GM18499 (cell line): ENCODE measurements around the gene CAMK2G.

Experiments
- ATAC-seq: cut with Tn5 transposase; IDR thresholded peaks from one replicate; pipeline ENCODE4 v1.9.1; 2021; ENCODE audit warnings: moderate number of reproducible peaks; ENCODE audit not compliant: insufficient read depth, unreplicated experiment

Gene CAMK2G

GRCh38 chr10:73816917-73817729, 57.2 kb downstream of the CAMK2G start:
- no peak for ATAC-seq

DNA sequence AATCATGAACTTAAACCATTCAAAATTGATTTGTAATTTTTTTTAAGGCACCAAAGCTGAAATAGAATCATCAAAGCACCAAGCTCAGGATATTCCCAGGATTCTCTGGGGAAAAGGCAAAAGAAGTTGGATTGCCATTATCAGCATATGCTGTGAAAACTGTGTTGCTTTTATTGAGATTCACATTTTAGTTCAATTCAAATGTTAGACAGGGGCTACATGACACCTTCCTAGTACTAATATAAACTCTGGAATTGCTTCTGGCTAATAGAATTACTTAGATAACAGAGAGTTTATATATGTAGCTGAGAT, 58.7 kb downstream of the CAMK2G start:
- no peak for ATAC-seq

DNA sequence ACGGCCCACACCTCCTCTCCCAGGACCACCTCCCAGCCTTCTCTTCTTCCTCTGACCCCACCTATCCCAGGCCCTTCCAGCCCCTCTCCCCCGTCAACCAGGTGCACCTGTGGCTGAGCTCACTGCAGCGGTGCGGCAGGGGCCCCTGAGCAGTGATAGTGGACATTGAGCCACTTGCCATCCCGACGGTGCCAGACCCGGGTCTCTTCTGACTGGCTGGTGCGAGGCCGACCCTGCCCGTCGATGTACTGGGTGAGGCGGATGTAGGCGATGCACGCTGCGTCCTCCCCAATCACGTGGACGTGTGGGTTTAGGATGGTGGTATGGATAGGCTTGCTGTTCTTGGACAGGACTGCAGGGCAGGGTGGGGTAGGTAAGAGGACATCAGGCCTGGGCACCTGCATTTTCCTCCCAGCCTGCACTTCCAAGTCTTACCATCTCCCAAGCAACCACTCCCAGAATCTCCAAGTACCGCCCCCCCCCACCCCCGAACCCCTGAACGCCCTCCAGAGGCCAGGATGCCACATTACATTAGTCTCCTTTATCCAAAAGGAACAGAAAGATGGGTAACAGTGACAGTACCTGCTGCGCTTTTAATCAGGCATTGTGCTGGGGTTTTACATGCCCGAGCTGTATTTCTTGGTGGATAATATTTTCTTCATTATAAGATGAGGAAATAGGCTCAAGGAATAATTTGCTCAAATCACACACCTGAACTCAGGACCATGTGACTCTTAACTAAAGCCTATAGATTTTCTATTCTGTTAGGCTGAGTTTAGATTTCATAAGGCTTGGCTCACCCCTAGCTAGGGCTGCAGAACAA, 59.2 kb downstream of the CAMK2G start:
- ATAC-seq: no peak

GRCh38 chr10:73814276-73814895, 60.0 kb downstream of the CAMK2G start:
- no peak for ATAC-seq

- no peak for ATAC-seq
Observed at GRCh38 chr10:73813333-73813732, 61.0 kb downstream of the CAMK2G start.

DNA sequence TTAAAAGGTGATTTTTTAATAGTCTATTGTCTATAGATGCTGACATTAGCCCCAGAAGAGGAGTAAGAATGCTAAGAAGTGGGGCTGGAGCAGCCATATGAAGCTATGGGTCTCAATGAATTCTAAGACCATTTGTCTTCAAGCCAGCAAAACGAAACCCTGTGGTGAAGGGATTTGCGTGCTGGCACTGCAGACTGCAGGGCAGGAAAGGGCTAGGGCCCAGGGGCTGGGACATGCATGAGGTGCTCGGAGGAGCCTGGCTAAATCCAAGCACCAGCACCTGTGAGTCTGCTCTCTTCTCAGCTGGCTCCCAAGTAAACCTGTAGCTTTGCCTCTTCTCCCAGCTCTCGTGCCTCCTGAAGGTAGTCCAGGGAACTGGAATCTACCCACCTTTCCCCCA, 61.7 kb downstream of the CAMK2G start:
- no peak for ATAC-seq

- peak; percentile 20 for ATAC-seq
Observed at GRCh38 chr10:73810735-73811465, 63.5 kb downstream of the CAMK2G start.

GRCh38 chr10:73810358-73810734, 64.0 kb downstream of the CAMK2G start:
- ATAC-seq: no peak

- ATAC-seq: no peak
Observed at GRCh38 chr10:73809061-73809818, 65.1 kb downstream of the CAMK2G start.

DNA sequence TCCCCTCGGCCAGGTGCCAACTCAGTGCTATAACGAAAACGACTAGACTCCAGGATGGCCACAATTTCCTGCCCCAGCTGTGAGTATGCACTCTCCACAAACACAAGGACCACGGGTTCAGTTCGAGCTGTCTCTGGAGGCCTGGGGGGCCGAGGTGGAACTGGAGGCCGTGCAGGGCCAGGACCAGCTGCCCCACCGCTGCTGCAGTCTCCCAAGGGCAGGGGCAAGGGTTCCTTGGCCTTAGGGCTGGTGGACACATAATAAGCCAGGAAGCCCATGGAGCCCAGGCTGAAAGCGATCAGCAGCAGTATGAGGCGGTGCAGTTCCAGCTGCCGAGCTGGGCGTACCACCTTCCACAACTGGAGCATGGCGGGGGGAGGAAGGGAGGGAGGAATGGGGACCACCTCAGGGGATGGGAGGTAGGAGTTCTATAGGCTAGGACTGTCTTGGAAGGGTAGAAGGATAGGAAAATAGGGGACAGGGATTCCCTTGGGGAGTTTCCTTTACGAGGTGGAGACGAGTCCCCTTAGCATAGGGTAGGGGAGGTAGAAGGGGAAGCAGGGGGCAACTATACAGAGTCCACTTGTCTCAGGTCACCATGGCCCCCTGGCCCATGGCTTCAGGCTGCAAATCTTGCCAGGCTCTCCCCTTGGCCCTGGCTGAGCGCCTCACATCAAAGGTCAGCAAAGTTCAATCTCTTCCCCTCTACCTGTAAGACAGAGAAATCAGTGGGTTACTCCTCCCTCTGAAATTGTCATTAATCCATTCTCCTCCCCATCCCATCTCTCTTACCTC, 66.1 kb downstream of the CAMK2G start:
- ATAC-seq: no peak

GRCh38 chr10:73807471-73807870, 66.9 kb downstream of the CAMK2G start:
- no peak for ATAC-seq

GRCh38 chr10:73806176-73806950, 68.0 kb downstream of the CAMK2G start:
- no peak for ATAC-seq

GRCh38 chr10:73803680-73804286, 70.6 kb downstream of the CAMK2G start:
- no peak for ATAC-seq

DNA sequence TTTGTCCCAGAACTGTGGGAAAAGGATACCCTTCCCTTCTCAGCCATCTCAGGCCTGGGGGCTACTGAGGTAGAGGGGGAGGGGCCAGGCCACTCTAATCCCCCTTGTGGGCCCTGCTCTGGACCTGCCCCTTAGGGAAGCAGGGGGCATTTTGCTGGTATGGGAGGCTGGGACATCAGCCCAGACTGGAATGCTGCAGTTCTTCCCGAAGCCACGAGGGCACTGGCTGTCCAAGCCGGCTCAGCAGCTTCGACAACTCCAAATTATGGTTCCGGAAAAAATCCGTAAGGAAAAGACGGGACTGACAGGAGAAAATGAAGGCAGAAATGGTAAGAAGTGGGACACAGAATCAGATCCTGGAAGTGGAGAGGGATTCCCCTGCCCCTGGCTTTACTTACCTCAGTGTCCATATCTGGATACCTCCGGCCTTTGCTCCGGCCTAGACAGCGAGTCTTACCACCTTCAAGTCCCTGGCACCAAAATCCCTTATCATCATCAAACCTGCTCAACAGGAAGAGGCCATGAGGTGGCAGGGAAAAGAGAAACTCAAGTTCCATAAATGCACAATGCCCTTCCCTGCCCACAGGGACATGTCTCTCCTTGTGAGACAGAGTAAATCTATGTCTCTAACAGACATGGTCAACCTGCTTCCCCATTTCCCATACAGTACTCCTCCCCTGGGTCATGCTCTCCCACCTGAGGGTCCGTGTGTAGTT, 71.9 kb downstream of the CAMK2G start:
- no peak for ATAC-seq

GRCh38 chr10:73801253-73801590, 73.1 kb downstream of the CAMK2G start:
- no peak for ATAC-seq

DNA sequence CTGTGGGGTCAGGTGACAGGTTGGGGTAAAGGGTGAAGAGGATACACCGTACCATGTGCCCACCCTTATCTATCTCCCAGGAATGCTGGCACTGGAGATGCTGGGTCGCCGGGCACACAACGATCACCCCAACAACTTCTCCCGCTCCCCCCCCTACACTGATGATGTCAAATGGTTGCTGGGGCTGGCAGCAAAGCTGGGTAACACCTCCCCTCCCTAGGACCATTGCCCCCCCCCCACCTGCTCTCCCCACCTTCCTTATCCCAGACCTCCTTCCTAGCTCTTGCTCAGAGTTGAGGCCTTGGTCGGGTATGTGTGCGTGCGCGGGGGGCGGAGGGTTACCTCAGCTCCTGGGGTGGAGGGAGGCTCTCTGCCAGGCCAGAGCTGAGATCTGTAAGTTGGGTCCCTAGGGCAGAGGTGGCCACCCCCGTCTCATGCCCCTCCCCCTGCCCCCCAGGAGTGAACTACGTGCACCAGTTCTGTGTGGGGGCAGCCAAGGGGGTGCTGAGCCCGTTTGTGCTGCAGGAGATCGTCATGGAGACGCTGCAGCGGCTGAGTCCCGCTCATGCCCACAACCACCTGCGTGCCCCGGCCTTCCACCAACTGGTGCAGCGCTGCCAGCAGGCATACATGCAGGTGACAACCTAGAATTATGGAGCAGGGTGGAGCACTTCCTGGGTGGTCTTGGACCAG, 73.6 kb downstream of the CAMK2G start:
- ATAC-seq: no peak
